ENCODE results near the gene P2RX7. TPM values are rescaled to one million over a fixed set of nuclear protein-coding genes. Genes with fewer than 3 reads are reported as not detected.

P2RX7 gene
- total RNA-seq, 2 donors from 2014 or later, result 0.62 to 1.7 TPM

- Histone ChIP-seq H3K4me1 (peaks cover 8% of the 10 kb centered on the region), H3K27ac (no peak overlapping the region), H3K9ac (ENCODE audit: low read depth in 2 of 2, low read length in 2 of 2) (no peak overlapping the region), H3K36me3 (no peaks in the 10 kb centered on the region), H3K9me3 (no peaks in the 10 kb centered on the region), H3K4me3 (no peak overlapping the region), H3K27me3 (no peaks in the 10 kb centered on the region)
- TF ChIP-seq CTCF (IDR thresholded peaks at IDR 0.05), result no peak
- intact Hi-C loops (cut with DNase I), result loop anchor here (5.0 kb wide), 1 partner anchor 76 kb away; no protein-coding TSS in a partner anchor
- DNase-seq, result no peak
These were observed 1.8 kb upstream of the P2RX7 start for GRCh38 chr12:121130866-121131373.

GRCh38 chr12:121131941-121132341 is 735 bp upstream of the P2RX7 start:
- intact Hi-C loops (cut with DNase I), result loop anchor here (5.0 kb wide), 1 partner anchor 75 kb away; no protein-coding TSS in a partner anchor
- peaks cover 8% of the 10 kb centered on the region for H3K4me1 ChIP-seq

GRCh38 chr12:121133838-121134237 is 1.2 kb downstream of the P2RX7 start:
- TF ChIP-seq CTCF (IDR thresholded peaks at IDR 0.05), result no peak
- intact Hi-C loops (cut with DNase I), result loop anchor here (5.0 kb wide), 1 partner anchor 73 kb away; no protein-coding TSS in a partner anchor
- Histone ChIP-seq H3K9ac (ENCODE audit: low read depth in 2 of 2, low read length in 2 of 2) (no peak overlapping the region), H3K27ac (no peak overlapping the region), H3K36me3 (no peaks in the 10 kb centered on the region), H3K27me3 (no peaks in the 10 kb centered on the region), H3K4me3 (no peak overlapping the region), H3K4me1 (peaks cover 8% of the 10 kb centered on the region), H3K9me3 (no peaks in the 10 kb centered on the region)
- DNase-seq, result no peak

More at GRCh38 chr12:121131941-121132341, 735 bp upstream of the P2RX7 start:
- no peak for DNase-seq
- Histone ChIP-seq H3K9me3 (no peaks in the 10 kb centered on the region), H3K36me3 (no peaks in the 10 kb centered on the region), H3K27ac (no peak overlapping the region), H3K4me3 (no peak overlapping the region), H3K27me3 (no peaks in the 10 kb centered on the region), H3K9ac (ENCODE audit: low read depth in 2 of 2, low read length in 2 of 2) (no peak overlapping the region)
- TF ChIP-seq CTCF (IDR thresholded peaks at IDR 0.05), result no peak

- Histone ChIP-seq H3K4me1 (peaks cover 8% of the 10 kb centered on the region), H3K9me3 (no peaks in the 10 kb centered on the region), H3K36me3 (no peaks in the 10 kb centered on the region), H3K4me3 (no peak overlapping the region), H3K9ac (ENCODE audit: low read depth in 2 of 2, low read length in 2 of 2) (no peak overlapping the region), H3K27ac (no peak overlapping the region), H3K27me3 (no peaks in the 10 kb centered on the region)
- intact Hi-C loops (cut with DNase I), result no loop called here
- DNase-seq, result no peak
- TF ChIP-seq CTCF (IDR thresholded peaks at IDR 0.05), result no peak
These were observed 2.6 kb downstream of the P2RX7 start for GRCh38 chr12:121135320-121135719.

GRCh38 chr12:121137512-121137911 is 4.8 kb downstream of the P2RX7 start:
- Histone ChIP-seq H3K9me3 (no peaks in the 10 kb centered on the region), H3K36me3 (no peaks in the 10 kb centered on the region), H3K9ac (ENCODE audit: low read depth in 2 of 2, low read length in 2 of 2) (no peak overlapping the region), H3K4me3 (no peak overlapping the region), H3K27ac (no peak overlapping the region), H3K27me3 (no peaks in the 10 kb centered on the region), H3K4me1 (peaks cover 8% of the 10 kb centered on the region)
- DNase-seq, result no peak
- TF ChIP-seq CTCF (IDR thresholded peaks at IDR 0.05), result no peak
- intact Hi-C loops (cut with DNase I), result no loop called here

All from colonic mucosa (tissue), 4 donors.